K562 (cell line): ENCODE measurements around the gene NR0B1. TPM values are rescaled to one million over a fixed set of nuclear protein-coding genes. Genes with fewer than 3 reads are reported as not detected.

Experiments
- CAMTA2 ChIP-seq: fragments of 250-450 bp; sonication (Bioruptor Pico); conservative IDR thresholded peaks from 2 replicates; pipeline ENCODE4 v1.5.1; 2022
- CHD1 ChIP-seq: fragments of 200-600 bp; sonication (generic); IDR thresholded peaks from one replicate; pipeline ENCODE4 v1.6.1; 2012; ENCODE audit warnings: mild to moderate bottlenecking, moderate library complexity, low read length, inconsistent platforms
- CREBBP ChIP-seq: IDR thresholded peaks from one replicate; pipeline ENCODE4 v1.6.1; 2012; ENCODE audit warnings: low read depth, mild to moderate bottlenecking, control low read depth, inconsistent platforms, low read length
- IFI16 ChIP-seq: fragments of 250-450 bp; sonication (Bioruptor Pico); IDR thresholded peaks from 2 replicates; pipeline ENCODE4 v2.1.2; 2022; ENCODE audit warnings: mild to moderate bottlenecking, inconsistent platforms
- KAT2B ChIP-seq: IDR thresholded peaks from one replicate; pipeline ENCODE4 v1.6.1; 2012; ENCODE audit warnings: low read depth, mild to moderate bottlenecking, control low read depth, inconsistent platforms, low read length, moderate library complexity
- NR1H2 ChIP-seq: sonication (generic); formaldehyde crosslinking; IDR thresholded peaks from 2 replicates; pipeline ENCODE4 v1.4.0; 2020; ENCODE audit warnings: mild to moderate bottlenecking, missing genetic modification reagents
- POU5F1 ChIP-seq: fragments of 150-350 bp; IDR thresholded peaks from 2 replicates; pipeline ENCODE4 v1.6.1; 2014; ENCODE audit warnings: borderline replicate concordance, low read length, low read depth, mild to moderate bottlenecking; ENCODE audit not compliant: partially characterized antibody
- U2AF2 ChIP-seq: fragments of 200-400 bp; formaldehyde crosslinking; optimal IDR thresholded peaks from 2 replicates; pipeline ENCODE3; 2017; ENCODE audit warnings: low read depth, mild to moderate bottlenecking, low read length
- ZNF57 ChIP-seq: fragments of 450-650 bp; formaldehyde crosslinking; IDR thresholded peaks from 2 replicates; pipeline ENCODE4 v1.4.0; 2020; ENCODE audit warnings: mild to moderate bottlenecking, moderate library complexity
- polyA plus RNA-seq, 8 experiments: library from polyadenylated mRNA; depleted of rRNA in 4 of 8; stranded (reverse) in 5 of 8; unstranded in 3 of 8; fragments of >200 nt; fragmentation: Nextera tagmentation in 2 of 8; fragmentation: Illumina TruSeq in 1 of 8; extraction: Ambion mirVana in 2 of 8; extraction: Trizol in 1 of 8; gene quantifications; 2 replicates each; pipeline versions ENCODE4 v1.2.1 to v1.2.3, GENCODE V29; 2011 to 2014; ENCODE audit warnings: inconsistent platforms in 1 of 8, missing spikeins in 1 of 8
- total RNA-seq, 7 experiments: library from RNA; depleted of rRNA in 6 of 7; stranded (reverse); fragments of >200 nt in 6 of 7; fragmentation: Illumina TruSeq in 2 of 7; extraction: Trizol in 2 of 7; gene quantifications; 2 replicates each; pipeline versions ENCODE4 v1.2.1 to v1.2.3, GENCODE V29; 2011 to 2021; ENCODE audit warnings: low replicate concordance in 1 of 7
- TF ChIP-seq, protein P1 (sequence below): fragments of 450-650 bp; IDR thresholded peaks from 2 replicates; pipeline ENCODE4 v1.6.1; 2016; ENCODE audit warnings: low read depth
- TF ChIP-seq, protein P2 (sequence below): sonication (generic); formaldehyde crosslinking; IDR thresholded peaks from 2 replicates; pipeline ENCODE4 v1.8.1; 2023; ENCODE audit warnings: mild to moderate bottlenecking, missing genetic modification reagents
- TF ChIP-seq, protein P3 (sequence below): fragments of 250-450 bp; sonication (Bioruptor Pico); IDR thresholded peaks from 2 replicates; pipeline ENCODE4 v1.5.0; 2020; ENCODE audit warnings: mild to moderate bottlenecking
- TF ChIP-seq, protein P4 (sequence below): fragments of 250-450 bp; sonication (Bioruptor Pico); IDR thresholded peaks from 2 replicates; pipeline ENCODE4 v1.8.0; 2022; ENCODE audit warnings: inconsistent platforms, mild to moderate bottlenecking, moderate library complexity, borderline replicate concordance

Gene NR0B1
- total and polyA plus RNA-seq, 9 of the 15 experiments (the other 6 are each of a cell fraction or from before 2014, with no cell fraction given): not detected

DNA sequence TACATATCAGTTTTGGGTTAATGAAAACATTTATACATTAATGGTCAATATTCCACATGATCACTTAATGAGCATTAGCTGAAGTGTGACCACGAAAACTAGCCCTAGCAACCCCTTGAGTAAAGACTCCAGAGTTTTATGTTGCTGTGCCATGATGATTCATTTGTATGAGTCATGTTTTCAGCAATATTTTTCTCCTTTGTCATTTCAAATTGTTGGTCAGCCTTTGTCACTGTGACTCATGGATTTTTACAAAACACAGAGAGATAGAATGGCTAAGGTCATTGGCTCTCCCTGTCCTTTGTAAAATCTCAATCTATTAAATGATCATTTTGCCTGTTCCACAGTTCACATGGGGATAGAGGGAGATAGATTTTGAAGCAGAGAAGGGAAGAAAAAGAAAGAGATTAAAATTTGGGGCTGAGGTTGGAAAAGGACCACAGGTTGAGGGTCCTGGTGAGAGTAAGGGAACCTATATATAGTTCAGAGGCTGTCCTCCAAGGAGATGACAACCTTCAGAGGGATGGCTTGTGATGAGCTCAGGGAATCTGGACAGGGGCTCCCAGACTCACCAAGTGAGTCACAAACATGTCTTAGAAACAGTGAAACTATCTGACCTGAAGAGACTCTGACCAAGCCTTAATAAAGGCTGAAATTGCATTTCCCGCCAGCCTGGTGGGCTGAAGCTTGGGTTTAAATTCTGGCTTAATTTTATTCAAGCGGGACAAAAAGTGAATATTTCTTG lies 25.6 kb downstream of the NR0B1 start (continued):
- TF ChIP-seq, protein P1, sequence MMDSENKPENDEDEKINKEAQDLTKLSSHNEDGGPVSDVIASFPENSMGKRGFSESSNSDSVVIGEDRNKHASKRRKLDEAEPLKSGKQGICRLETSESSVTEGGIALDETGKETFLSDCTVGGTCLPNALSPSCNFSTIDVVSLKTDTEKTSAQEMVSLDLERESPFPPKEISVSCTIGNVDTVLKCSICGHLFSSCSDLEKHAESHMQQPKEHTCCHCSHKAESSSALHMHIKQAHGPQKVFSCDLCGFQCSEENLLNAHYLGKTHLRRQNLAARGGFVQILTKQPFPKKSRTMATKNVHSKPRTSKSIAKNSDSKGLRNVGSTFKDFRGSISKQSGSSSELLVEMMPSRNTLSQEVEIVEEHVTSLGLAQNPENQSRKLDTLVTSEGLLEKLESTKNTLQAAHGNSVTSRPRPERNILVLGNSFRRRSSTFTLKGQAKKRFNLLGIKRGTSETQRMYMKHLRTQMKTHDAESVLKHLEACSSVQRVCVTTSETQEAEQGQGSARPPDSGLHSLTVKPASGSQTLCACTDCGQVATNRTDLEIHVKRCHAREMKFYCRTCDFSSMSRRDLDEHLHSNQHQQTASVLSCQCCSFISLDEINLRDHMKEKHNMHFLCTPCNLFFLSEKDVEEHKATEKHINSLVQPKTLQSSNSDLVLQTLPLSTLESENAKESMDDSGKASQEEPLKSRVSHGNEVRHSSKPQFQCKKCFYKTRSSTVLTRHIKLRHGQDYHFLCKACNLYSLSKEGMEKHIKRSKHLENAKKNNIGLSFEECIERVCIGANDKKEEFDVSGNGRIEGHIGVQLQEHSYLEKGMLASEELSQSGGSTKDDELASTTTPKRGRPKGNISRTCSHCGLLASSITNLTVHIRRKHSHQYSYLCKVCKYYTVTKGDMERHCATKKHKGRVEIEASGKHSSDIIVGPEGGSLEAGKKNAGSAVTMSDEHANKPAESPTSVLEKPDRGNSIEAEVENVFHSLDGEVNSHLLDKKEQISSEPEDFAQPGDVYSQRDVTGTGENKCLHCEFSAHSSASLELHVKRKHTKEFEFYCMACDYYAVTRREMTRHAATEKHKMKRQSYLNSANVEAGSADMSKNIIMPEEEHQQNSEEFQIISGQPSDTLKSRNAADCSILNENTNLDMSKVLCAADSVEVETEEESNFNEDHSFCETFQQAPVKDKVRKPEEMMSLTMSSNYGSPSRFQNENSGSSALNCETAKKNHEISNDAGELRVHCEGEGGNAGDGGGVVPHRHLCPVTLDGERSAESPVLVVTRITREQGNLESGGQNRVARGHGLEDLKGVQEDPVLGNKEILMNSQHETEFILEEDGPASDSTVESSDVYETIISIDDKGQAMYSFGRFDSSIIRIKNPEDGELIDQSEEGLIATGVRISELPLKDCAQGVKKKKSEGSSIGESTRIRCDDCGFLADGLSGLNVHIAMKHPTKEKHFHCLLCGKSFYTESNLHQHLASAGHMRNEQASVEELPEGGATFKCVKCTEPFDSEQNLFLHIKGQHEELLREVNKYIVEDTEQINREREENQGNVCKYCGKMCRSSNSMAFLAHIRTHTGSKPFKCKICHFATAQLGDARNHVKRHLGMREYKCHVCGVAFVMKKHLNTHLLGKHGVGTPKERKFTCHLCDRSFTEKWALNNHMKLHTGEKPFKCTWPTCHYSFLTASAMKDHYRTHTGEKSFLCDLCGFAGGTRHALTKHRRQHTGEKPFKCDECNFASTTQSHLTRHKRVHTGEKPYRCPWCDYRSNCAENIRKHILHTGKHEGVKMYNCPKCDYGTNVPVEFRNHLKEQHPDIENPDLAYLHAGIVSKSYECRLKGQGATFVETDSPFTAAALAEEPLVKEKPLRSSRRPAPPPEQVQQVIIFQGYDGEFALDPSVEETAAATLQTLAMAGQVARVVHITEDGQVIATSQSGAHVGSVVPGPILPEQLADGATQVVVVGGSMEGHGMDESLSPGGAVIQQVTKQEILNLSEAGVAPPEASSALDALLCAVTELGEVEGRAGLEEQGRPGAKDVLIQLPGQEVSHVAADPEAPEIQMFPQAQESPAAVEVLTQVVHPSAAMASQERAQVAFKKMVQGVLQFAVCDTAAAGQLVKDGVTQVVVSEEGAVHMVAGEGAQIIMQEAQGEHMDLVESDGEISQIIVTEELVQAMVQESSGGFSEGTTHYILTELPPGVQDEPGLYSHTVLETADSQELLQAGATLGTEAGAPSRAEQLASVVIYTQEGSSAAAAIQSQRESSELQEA: no peak
- no peak for TF ChIP-seq U2AF2
- TF ChIP-seq NR1H2 (CRISPR knock-in tag): no peak
- TF ChIP-seq KAT2B: no peak
- TF ChIP-seq, protein P2, sequence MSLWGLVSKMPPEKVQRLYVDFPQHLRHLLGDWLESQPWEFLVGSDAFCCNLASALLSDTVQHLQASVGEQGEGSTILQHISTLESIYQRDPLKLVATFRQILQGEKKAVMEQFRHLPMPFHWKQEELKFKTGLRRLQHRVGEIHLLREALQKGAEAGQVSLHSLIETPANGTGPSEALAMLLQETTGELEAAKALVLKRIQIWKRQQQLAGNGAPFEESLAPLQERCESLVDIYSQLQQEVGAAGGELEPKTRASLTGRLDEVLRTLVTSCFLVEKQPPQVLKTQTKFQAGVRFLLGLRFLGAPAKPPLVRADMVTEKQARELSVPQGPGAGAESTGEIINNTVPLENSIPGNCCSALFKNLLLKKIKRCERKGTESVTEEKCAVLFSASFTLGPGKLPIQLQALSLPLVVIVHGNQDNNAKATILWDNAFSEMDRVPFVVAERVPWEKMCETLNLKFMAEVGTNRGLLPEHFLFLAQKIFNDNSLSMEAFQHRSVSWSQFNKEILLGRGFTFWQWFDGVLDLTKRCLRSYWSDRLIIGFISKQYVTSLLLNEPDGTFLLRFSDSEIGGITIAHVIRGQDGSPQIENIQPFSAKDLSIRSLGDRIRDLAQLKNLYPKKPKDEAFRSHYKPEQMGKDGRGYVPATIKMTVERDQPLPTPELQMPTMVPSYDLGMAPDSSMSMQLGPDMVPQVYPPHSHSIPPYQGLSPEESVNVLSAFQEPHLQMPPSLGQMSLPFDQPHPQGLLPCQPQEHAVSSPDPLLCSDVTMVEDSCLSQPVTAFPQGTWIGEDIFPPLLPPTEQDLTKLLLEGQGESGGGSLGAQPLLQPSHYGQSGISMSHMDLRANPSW (CRISPR knock-in tag): no peak
- TF ChIP-seq CHD1: no peak
- TF ChIP-seq ZNF57 (CRISPR knock-in tag): no peak
- TF ChIP-seq IFI16 (CRISPR knock-in tag): no peak
- TF ChIP-seq, protein P3, sequence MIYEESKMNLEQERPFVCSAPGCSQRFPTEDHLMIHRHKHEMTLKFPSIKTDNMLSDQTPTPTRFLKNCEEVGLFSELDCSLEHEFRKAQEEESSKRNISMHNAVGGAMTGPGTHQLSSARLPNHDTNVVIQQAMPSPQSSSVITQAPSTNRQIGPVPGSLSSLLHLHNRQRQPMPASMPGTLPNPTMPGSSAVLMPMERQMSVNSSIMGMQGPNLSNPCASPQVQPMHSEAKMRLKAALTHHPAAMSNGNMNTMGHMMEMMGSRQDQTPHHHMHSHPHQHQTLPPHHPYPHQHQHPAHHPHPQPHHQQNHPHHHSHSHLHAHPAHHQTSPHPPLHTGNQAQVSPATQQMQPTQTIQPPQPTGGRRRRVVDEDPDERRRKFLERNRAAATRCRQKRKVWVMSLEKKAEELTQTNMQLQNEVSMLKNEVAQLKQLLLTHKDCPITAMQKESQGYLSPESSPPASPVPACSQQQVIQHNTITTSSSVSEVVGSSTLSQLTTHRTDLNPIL: no peak
- no peak for TF ChIP-seq CREBBP
- no peak for TF ChIP-seq CAMTA2 (CRISPR knock-in tag)
- no peak for TF ChIP-seq POU5F1
- TF ChIP-seq, protein P4, sequence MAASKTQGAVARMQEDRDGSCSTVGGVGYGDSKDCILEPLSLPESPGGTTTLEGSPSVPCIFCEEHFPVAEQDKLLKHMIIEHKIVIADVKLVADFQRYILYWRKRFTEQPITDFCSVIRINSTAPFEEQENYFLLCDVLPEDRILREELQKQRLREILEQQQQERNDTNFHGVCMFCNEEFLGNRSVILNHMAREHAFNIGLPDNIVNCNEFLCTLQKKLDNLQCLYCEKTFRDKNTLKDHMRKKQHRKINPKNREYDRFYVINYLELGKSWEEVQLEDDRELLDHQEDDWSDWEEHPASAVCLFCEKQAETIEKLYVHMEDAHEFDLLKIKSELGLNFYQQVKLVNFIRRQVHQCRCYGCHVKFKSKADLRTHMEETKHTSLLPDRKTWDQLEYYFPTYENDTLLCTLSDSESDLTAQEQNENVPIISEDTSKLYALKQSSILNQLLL (CRISPR knock-in tag): no peak
